AML-193 (cell line): ENCODE results near the gene ZBTB1.
A peak's percentile ranks its signal among the peaks of the same experiment; 100 is the strongest.
"Not testable (repeated sequence)": the region's sequence is repeated elsewhere in the genome, so short reads cannot be mapped to it uniquely, and the experiment has no call there.

ENCODE experiments used
- DNase-seq, 2 experiments: peaks; one replicate each; lab custom pipeline; 2025; lab: John Stamatoyannopoulos, UW

Gene ZBTB1

DNA sequence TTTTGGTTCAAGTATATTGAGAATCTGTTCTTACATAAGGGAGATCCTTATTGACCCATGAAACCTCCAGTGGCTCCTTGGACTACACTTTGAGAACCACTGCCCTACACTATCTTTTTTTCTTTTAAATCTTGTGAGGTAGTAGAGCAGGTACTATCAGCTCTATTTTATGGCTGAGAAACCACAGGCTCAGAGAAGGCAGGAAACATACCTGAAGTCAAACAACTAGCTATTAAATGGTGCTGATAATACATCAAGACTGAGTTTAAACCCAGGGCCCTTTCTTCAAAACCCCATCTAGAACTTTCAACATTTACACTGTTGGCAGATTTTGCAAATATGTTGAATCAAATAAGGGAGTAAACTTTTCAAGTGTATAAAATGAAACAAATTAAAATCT is 7.8 kb upstream of the ZBTB1 start:
- no peak for DNase-seq

DNA sequence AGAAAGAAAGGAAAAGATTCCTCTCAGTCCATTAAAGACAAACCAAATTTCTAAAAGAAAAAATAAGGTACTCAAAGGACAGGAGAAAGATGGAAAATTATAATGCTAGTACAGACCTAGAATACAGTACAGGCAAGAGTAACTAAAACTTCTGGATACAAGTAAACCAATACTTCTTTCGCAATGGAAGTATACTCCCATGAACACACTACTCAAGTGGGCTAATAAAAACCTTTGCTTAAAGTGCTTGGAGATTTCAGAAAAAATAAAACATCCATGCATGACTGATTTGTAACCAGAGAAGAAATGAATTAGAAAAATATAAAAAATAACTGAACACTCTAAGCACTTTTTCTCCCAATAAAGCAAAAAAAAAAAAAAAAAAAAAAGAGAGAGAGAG is 4.5 kb upstream of the ZBTB1 start:
- DNase-seq = no peak

DNA sequence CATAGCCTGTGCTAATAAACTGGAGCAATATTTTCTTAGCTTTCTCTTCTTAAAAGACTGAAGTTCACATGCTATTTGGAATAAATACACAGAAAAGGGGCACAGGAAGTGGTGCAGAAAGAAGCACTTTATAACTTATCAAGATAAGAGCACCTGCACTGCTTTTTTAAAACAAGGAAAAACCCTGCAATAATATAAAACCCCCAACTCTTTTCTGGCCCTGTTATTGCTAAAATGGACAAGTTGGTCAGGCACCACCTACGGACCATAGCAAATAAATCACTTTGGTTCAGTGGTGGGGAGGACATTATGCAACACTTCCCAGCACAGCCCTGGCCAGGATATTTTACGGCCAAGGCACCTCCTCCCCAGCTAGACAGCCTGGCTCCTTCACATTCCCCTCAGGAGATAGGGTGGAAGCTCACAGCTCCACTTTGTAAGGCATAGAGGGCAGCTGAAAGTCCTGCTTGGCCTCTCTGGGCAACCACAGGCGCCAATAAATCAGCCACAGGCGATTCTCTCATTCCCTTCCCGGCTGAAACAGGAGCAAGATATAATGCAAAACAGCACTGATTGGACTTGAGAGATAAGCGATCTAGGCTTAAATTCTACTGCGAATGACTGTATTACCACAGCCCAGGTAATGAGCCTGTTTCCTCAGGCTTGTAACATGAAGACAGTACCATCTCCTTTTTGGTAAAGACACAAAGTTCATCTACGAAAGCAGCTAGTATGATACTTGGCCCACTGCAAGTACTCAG is 3.0 kb upstream of the ZBTB1 start:
- peak in 1 of 2 experiments; percentile 5 for DNase-seq

DNA sequence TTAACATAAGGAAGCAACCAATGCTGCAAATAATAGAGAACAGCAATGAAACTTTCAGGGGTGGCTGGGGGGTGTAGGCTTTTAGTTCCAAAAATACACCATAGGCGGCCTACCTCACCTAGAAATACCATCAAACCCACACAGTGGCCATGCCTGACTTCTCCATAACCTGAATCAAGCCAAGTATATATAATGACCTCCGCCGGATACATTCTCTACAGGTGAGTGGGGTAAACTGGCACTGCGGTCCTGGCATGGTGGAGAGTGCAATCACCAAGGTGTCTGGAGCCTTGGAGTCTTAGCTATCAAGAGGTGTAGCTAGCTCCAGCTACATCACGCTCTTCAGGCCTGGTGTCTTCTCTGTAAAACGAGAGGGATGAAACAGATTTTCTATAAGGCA is 2.1 kb upstream of the ZBTB1 start:
- no peak for DNase-seq

DNA sequence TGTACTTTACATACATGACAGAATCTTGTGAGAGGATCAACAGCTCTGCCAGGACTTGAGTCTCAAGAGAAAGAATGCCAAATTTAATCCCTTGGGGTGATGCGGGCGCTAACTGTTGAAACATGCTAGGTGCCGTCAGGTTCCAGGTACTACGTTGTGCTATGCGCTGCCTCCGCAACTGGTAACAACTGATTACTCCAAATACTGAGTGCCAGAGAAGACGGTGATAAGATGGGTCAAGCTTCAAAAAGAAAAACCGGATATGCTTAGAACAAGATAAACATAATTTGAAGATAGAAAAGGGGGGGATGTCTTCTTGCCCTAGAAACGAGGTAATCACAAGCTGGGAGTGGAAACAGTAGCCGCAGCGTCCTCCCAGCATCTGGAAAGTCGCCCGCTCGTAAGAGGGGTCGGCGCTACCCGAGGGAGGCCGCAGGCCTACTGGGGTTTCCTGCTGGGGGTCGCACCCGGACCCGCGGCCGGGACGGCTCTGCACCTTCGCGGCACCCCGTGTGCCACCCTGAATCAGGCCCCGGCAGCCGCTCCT is 1.6 kb upstream of the ZBTB1 start:
- DNase-seq = no peak

DNA sequence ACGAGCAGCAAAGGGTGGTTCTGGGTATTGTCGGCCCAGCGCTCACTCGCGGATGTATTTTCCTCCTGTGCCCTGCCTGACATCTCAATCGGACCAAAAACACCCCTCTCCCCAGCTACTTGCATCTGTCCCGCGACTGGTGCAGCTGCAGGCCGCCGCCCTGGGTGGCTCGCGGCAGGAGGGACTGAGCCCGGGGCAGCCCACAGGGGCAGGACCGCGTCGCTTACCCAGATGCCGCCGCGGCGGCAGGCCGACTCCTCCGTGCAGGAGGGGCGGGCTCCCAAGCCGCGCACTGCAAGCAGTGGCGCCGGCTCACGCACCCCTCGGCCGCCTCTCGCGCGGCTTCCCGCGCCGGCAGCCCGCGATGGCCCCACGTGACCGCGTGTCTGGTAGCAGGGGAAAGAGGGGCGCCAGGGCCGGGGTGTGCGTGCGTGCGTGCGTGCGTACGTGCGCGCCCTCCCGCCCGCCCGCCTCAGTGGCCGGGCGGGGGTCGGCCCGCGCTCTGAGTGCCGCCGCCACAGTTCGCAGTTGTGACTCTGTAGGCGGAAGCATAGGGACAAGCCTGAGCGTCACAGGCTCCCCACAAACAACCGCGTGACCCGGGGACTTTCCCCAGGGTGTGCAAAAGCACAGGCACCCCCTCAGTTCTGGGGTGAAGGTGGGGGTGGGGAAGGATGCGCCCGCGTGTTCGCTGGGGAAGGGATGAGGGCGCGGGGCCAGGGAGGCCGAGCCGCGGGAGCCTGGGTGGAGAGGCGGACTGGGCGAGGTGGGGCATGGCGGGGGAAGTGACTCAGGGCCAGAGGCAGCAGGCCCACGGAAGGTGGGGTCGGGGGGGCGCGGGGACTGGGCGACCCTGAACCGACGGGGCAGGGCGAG is 898 bp upstream of the ZBTB1 start, which contains the start of gene ZBTB25:
Gene ZBTB25 (minus strand): TSS at position 405 of the 876 bp plus-strand sequence. CDS start 13,305 bp downstream, outside the sequence.
- DNase-seq = peak; percentile 85 to 88

DNA sequence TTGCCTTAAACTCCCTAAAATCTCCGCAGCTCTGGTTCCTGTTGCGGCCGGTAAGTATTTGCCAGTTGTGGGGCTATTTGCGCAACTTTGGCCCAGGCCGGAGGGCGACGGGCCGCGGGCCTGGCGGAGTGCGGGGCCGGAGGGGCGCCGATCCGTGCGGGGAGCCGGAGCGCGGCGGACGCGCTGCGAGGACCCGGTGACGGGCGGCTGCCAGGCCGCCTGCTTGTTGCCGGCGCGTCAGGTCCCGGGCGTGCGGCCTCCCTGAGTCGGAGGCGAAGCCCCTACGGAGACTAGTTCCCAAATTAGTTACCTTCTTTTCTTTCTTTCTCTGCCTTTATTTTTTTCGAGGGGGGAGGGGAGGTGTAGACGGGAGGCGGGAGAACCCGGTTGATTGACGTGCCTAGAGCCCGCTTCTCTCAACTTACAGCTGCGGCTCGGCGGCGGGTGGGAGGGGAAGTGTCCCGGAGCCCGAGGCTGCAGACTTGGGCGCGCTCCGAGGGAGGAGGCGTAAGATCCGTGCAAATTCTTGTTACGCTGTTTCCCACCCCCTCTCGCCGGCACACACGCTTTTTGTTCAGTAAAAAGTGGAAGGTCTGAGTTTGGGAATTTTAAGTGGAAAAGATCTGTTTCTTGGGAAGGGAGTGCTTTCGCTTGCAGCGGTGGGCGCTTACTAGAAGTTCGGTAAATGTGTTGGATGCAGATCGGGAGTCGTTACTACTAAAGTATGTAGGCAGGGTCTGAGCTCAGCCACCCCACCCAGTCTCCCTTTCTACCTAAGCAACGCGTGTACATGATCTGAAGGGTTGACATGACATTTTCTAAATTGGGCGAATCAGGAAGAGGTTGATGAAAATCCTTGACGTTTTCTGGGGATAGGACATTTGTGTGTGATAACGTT is 576 bp downstream of the ZBTB1 start:
- peak; percentile 71 to 77 for DNase-seq

DNA sequence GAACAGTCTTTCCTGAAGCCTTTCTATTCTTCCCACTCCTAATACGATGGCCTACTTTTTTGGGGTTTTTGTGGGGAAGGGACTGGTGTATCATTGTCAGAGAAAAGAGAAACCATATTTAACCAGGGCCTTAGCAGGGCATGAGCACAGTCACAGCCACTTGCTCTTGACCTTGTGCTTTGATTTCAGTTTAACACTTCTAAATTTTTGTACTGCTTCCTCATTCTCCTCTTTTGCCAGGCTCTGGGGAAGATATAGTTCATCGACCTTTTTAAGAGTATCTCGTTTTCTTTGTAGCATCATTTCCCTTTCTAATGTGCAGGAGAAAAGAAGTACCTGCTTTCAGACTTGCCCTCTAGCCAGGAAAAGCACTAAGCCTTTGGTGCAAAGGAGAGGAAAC is 2.2 kb downstream of the ZBTB1 start:
- no peak for DNase-seq

DNA sequence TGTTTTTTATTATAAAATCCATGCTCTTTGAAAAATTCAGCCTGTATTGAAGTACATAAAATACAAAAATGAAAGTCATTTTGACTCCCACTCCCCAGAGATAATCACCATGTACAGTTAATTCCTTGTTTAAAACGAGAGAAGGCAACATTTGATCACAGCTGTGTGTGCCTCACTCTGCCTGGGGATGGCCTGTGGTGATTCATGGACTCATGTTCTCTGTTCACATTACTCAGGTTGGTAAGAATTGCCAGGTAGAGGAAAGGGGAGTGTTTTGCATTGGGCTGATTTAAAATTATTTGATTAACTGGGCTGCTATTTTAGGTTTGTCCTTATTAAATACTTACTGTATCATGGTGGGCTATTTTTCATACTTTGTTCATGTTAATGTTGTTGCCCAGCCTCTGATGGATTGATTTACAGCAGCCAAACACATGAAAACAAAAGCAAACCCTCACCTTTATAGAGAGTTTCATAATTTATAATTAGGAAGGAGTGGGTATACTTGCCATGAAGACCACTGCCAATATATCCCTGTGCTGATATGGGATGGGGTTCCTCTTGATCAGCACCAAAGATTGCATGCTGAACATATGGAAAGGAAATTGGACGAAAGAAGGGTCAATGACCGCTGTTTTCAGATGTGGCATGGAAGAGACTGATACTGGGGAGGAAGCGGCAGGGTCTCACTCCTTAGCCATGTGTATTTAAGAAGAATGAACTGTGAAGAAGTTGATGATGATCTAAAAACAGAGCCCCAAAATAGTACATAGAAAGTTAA is 3.0 kb downstream of the ZBTB1 start:
- no peak for DNase-seq

DNA sequence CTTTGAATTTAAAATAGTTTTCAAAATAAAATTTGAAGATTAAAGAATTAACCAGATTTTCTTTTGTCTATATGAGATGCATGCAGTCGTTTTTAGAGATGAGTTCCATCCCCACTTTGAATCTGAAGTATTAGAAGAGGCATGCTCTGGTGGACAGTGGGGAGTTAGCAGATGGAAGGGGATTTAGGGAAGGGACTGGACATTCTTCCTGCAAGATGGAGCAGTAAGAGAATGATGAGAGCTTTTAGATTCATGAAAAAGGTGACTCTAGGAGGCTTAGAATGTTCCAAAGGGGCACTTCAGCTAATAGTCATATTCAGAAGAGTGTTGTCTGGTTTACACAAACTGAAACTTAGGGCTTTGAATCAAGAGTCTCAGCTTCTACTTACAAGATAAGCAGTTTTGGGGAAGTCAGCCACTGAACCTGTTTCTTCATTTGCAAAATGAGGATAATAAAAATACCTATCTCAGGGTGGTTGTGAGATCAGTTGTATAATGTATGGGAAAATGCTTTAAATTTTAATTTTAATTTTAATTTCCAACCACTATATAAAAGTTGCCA is 3.7 kb downstream of the ZBTB1 start:
- DNase-seq = peak; percentile 11 to 30

DNA sequence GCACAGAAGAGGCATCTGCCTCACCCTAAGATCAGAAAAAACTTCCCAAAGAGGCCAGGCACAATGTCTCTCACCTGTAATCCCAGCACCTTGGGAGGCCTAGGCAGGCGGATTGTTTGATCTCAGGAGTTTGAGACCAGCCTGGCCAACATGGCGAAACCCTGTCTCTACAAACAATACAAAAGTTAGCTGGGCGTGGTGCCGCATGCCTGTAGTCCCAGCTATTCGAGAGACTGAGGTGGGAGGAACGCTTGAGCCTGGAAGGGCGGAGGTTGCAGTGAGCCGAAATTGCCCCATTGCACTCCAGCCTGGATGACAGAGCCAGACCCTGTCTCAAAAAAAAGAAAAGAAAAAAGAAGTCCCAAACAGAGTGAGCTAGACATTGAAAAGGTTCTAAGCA is 4.5 kb downstream of the ZBTB1 start:
- no peak for DNase-seq

DNA sequence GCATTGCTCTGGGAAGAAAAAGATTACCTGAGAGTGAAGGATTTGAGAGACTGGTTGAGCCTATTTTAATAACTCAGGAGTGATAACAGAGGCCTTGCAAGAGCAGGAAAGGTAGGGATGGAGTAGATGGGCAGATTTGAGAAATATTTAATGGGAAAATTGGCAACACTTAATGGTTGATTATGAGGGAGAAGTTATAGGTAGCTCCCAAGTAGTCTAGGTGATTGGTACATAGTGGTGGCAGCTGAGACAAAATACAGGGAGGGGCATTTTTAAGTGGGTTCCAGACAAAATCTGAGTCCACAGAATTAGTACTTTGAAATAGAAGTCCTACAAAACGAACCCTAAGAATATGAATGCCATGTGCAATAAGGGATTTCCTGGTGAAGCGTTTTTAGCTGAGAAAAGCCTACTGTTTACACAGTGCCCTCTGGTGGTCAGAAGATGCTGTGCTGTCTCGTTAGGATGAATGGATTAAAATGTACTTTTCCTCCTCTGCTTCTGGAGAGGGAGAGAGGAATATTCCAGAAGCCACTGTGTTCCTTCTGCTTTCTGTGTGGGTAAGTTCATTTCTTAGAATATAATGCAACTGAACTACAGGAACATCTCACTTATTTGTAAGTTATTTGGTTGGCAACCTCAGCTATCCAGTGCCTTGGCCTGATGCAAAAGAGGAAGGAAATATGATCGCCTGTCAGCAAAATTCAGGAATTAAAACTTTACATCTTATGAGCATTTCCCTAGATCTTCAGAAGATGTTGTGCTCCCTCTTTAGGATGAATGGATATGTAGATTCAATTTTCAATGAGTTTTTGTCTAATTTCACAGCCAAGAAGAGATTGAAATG is 6.5 kb downstream of the ZBTB1 start:
- peak; percentile 69 to 88 for DNase-seq

DNA sequence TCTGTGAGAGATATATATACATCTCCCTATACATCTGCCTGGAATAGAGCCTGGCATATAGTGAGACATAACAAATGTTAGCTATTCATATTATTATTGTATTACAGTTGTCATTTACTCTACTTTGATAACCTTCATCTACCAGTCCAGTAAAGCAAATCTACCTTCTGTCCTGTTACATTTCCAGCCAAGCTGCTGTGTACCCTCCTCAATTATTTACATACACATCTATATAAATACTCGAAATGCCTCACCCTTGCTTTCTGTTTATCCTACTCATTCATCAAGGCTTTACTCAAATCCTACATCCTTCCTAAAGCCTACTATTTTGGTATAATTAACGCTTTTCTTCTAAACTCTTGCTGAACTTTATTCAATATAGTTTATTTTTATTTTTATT is 8.7 kb downstream of the ZBTB1 start:
- no peak for DNase-seq

DNA sequence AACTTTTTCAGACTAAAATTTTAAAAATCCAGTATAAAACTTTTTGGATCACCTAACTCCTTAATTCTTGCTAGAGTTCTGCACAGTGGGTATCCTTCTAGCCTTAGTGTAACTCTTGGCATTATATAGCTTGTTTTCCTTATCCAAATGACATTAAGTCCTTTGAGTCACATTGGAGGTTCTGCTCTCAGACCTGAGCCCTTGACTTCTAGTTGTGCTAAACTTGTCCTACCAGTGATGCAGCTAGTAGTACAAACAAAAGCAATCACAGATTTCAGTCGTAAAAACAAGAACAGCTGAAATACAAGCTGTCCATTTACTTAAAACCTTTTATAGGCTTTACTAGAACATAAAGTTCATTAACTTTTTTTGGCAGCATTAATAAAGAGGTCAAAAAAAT is 10.5 kb downstream of the ZBTB1 start:
- DNase-seq = no peak

DNA sequence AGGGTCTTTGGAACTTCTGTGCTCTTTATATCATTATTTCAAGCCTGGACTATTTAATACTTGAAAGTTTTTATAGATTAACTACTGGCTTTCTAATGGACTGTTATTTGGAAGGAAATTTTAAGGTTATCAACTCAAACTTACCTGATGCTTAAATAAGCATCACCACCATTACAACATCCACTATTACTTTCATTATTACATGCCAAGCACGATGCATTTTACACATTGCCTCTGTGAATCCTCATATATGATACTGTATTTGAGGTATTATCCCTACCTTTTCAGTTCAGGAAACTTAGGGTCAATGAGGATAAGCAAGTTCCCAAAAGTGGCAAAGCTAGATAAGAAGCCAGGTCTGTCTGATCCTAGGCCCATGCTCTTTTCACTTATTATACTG is 12.4 kb downstream of the ZBTB1 start:
- DNase-seq = no peak

DNA sequence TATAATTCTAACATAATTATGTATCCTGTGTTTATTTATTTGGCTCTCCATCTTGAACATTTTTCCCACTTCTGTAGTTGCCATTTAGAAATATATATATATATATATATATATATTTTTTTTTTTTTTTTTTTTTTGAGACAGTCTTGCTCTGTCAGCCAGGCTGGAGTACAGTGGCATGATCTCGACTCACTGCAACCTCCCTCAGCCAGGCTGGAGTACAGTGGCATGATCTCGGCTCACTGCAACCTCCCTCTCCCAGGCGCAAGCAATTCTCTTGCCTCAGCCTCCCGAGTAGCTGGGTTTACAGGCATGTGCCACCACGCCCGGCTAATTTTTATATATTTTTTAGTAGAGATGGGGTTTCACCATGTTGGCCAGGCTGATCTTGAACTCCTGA is 13.1 kb downstream of the ZBTB1 start:
- DNase-seq = not testable (repeated sequence)

DNA sequence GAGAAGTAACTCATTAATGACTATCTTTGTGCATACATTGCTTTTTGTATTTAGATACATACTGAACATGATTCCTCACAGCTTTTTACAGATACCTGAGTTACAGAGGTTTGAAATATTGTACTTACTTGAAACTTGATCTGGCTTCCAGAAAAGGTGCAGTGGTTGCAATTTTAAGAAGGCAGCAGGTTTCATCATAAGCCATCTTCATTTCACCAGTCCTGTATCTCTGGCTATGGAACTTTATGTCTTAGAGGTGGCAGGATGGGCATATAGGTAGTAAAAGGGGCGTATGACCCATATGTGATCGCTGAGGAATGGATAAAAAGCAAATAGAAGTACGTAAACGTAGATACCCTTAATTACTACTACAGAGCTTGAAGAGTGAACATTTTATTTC is 13.7 kb downstream of the ZBTB1 start:
- DNase-seq = no peak

DNA sequence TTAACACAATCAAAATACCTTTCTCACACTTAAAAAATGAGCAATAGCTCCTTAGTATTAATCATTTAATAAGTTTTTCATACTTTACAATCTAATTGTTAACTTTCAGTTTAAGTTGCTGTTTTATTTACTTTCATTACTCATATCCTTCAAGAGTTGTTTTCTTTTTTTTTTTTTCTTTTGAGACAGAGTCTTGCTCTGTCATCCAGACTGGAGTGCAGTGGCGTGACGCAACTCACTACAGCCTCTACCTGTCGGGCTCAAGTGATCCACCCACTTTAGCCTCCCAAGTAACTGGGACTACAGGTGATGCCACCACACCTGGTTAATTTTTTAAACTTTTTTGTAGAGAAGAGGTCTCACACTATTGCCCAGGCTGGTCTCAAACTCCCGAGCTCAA is 16.1 kb downstream of the ZBTB1 start:
- DNase-seq = no peak

DNA sequence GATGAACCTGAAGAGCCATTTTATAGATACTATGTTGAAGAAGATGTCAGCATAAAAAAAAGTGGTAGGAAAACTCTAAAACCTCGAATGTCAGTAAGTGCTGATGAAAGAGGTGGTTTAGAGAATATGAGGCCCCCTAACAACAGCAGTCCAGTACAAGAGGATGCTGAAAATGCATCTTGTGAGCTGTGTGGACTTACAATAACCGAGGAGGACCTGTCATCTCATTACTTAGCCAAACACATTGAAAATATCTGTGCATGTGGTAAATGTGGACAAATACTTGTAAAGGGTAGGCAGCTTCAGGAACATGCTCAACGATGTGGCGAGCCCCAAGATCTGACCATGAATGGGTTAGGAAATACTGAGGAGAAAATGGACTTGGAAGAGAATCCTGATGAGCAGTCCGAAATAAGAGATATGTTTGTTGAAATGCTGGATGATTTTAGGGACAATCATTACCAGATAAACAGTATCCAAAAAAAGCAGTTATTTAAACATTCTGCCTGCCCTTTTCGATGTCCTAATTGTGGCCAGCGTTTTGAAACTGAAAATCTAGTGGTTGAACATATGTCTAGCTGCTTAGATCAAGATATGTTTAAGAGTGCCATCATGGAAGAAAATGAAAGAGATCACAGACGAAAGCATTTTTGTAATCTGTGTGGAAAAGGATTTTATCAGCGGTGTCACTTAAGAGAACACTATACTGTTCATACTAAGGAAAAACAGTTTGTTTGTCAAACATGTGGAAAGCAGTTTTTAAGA is 18.2 kb downstream of the ZBTB1 start:
- DNase-seq = no peak
